Activated gamma-delta T cell (primary cell): Measurements from ENCODE around the gene ZNF474.

ENCODE experiments used
- DNase-seq: peaks from one replicate; lab custom pipeline; 2025; lab: John Stamatoyannopoulos, UW

Gene ZNF474

GRCh38 chr5:122153774-122154173 is 24.4 kb downstream of the ZNF474 start:
- no peak for DNase-seq

- DNase-seq, result no peak
These were observed 25.1 kb downstream of the ZNF474 start for GRCh38 chr5:122154491-122154890.

- DNase-seq, result no peak
These were observed 25.6 kb downstream of the ZNF474 start for GRCh38 chr5:122154910-122155309.

- DNase-seq, result no peak
These were observed 26.2 kb downstream of the ZNF474 start for GRCh38 chr5:122155546-122155945.

- DNase-seq, result no peak
These were observed 27.5 kb downstream of the ZNF474 start for GRCh38 chr5:122156724-122157325.

- DNase-seq, result no peak
These were observed 32.8 kb downstream of the ZNF474 start for GRCh38 chr5:122162100-122162638.

GRCh38 chr5:122163121-122164069 is 34.0 kb downstream of the ZNF474 start:
- DNase-seq, result no peak

- no peak for DNase-seq
These were observed 34.7 kb downstream of the ZNF474 start for GRCh38 chr5:122164070-122164435.

- DNase-seq, result no peak
These were observed 35.6 kb downstream of the ZNF474 start for GRCh38 chr5:122164831-122165558.

GRCh38 chr5:122165559-122166078 is 36.3 kb downstream of the ZNF474 start:
- DNase-seq, result no peak

GRCh38 chr5:122169350-122170103 is 40.2 kb downstream of the ZNF474 start:
- DNase-seq, result no peak

GRCh38 chr5:122170620-122171019 is 41.3 kb downstream of the ZNF474 start:
- no peak for DNase-seq

GRCh38 chr5:122172207-122172606 is 42.9 kb downstream of the ZNF474 start:
- DNase-seq, result no peak

- no peak for DNase-seq
These were observed 44.4 kb downstream of the ZNF474 start for GRCh38 chr5:122173474-122174415.

- DNase-seq, result no peak
These were observed 45.7 kb downstream of the ZNF474 start for GRCh38 chr5:122175091-122175490.

GRCh38 chr5:122175852-122176251 is 46.5 kb downstream of the ZNF474 start:
- DNase-seq, result no peak

- no peak for DNase-seq
These were observed 47.8 kb downstream of the ZNF474 start for GRCh38 chr5:122177161-122177560.

- DNase-seq, result no peak
These were observed 50.4 kb downstream of the ZNF474 start for GRCh38 chr5:122179701-122180100.

GRCh38 chr5:122180146-122180712 is 50.9 kb downstream of the ZNF474 start:
- DNase-seq, result no peak
